ENCODE measurements around the gene MAGEC3.

GRCh38 chrX:141839856-141840255 lies 1.7 kb downstream of the MAGEC3 start:
- TF ChIP-seq EZH2 (IDR thresholded peaks at IDR 0.05; ENCODE audit: borderline replicate concordance, low read length) (no peak), CTCF (conservative IDR thresholded peaks at IDR 0.05 in 1 of 2, IDR thresholded peaks at IDR 0.05 in 1 of 2; ENCODE audit: extremely low read depth in 1 of 2, insufficient read depth in 1 of 2, low read depth in 1 of 2, low read length in 2 of 2) (no peak)

Measured in mammary epithelial cell (primary cell).